Amniotic stem cell (primary cell): Measurements from ENCODE around the gene PIAS2.
"Not testable (repeated sequence)": the region's sequence is repeated elsewhere in the genome, so short reads cannot be mapped to it uniquely, and the experiment has no call there.

Source experiments
- DNase-seq: peaks from one replicate; lab custom pipeline; 2025; lab: John Stamatoyannopoulos, UW

Gene PIAS2

DNA sequence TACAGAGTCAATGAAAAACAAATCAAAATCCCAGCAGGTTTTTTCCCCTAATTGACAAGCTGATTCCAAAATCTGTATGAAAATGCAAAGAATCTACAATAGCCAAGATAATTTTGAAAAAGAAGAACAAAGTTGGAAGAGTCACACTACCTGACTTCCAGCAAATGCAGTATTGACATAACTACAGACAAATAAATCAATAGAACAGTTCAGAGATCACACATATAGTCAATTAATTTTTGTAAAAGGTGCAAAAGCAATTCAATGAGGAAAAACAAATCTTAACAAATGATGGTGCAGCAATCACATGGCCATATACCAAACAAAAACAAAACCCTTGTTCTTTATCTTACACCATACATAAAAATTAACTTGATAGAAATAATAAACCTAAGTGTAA, 85.9 kb downstream of the PIAS2 start:
- no peak for DNase-seq

DNA sequence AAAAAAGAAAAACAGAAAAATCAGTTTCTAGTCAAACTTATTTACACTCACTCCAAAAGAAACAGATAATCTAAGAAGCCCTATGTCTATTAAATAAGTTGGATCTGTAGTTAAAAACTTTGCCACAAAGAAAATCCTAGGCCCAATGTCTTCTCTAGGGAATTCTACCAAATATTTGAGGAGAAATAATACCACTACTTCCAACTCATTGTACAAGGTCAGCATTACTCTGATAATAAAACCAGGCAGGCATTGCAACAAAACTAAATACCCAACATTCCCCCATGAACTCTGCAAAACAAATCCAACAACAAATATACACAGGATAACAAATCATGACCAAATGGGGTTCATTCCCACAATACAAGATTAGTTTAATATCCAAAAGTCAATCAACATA, 86.7 kb downstream of the PIAS2 start:
- no peak for DNase-seq

DNA sequence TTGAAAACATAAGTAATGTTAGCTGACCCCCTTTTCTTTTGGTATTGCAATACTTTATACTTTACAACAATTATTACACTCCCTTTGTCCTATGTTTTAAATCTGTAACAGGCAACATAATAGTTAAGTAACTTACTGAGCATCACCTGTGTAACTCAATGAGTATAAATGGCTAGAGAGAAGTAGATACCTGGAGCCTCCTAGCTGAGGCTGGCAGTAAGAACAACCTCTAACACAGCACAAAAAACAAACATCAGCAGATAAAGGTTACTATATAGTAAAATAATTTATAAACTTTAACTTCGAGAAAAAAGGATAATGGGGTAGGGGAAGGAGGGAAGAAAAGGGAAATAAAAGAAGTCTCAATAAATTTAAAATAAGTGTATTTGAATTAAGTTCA, 87.4 kb downstream of the PIAS2 start:
- DNase-seq: no peak

DNA sequence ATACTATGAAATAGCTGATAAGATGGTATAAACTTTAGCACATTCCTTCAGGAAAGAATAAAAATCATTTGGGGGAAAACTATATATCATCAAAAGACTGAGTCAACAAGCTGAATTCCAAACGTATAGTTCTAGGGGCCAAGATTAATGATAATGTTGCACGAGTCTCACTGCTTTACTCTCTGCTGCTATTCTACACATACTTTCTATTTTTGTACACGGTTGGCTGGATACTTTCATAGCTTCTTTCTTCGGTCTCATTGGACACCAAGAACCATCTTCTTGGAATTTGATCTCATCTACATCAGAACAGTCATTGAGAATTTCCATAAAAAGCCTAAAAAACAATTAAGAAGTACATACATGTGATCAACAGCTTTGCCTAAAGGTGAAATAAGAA, 87.8 kb downstream of the PIAS2 start:
- DNase-seq: no peak

DNA sequence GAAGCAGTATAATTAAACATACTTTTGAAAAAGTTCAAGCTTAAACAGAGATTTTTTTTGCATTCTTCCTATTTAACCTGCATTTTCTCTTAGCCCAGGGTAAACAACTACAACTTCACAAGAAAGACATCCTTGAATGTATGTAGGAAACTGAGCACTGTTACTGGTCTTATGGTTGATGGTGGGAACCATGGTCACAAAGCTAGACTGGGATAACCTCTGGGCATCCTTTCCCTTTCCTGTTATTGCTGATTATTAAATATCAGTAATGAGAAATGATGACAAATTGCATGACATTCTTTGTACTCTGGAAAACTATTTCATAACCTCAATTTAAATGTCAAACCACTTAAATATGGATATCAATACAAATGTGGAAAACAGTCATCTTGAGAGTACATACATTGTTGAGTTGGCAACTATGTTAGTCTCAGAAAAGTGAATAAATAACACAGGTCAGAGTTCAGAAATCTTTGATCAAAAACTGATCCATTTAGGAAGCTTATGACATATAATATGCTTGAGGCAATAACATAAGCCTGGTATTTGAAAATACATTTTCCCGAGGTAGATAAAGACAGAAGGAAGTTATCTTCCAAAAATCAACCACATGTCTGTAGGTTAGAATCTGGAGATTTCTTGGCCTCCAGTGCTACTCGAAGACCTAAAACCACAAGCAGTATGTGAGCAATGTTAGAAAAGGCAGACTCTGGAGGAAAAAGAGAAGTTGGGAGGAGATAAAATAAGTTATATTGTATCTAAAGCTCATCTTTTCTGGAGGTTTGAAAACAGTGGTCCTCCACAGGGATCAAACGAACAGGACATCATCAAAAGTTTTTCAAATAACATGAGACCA, 95.2 kb downstream of the PIAS2 start:
- DNase-seq: no peak

DNA sequence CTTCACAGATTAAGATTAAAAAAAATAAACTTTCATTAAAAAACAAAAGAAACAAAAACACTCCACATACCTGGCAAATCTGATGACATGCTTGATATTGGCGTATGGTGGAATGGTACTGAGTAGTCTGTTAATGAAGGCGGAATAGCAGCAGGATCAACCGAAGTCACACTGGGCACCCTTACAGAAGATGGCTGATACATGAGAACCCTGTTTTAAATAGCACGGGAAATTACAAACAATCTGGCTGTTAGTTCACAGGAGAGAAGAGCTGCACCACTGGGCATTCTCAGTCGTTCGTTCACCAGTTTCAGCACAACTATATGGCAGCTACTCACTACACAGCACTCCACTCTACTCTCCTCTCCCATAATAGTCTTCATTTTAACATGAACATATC, 96.4 kb downstream of the PIAS2 start:
- no peak for DNase-seq

DNA sequence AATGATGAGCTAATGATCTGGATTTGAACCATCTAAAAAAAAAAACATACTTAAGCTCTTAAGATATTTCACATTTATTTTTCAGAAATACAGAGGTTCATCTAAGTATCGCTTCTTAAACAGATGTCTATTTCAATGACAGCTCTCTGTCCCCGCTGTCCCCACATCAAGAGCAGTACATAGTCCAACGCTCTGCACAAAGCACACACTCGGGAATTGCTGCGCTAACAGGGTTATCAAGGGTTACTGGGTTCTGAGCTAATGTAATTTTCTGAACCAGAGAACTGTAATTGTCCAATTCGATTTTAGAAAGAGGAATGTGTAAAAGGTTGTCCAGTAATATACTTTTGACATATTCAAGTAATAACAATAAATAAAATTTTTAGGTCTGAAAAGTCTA, 101.6 kb downstream of the PIAS2 start:
- DNase-seq: no peak

DNA sequence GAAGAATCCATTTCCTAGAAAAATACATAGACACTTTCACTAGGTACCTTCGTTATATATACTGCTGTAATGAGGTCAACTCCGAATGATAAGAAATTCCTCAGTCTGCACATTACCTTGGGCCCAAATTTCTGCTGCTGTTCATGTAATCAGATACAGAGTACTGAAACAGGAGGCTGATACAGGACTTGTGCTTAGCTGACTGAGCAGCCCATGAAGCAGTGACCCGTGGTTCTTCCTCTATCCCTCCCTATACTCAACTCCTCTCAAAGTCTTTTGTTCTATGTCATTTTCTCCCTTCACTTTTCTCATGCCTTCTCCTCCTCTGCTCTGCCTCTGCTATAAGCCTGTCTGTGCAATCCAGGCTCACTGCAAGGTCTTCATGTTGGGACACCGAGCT, 102.9 kb downstream of the PIAS2 start:
- no peak for DNase-seq

DNA sequence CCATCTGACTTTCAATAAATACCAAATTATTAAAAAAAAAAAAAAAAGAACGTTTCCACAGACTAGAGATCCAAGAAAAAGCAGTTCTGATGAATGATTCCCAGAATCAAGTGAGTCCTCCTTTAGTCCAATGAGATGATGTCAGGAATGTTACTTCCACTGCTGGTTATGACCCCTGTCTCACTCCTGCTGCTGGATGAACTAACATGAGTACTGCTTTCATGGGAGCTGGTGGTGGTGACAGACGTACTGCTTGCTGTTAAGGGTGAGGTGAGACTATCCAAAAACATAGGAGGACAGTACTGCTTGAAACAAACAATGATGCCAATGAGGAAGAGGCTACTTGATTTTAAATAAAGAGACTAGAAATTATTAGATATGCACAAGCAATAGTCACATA, 105.0 kb downstream of the PIAS2 start:
- no peak for DNase-seq

DNA sequence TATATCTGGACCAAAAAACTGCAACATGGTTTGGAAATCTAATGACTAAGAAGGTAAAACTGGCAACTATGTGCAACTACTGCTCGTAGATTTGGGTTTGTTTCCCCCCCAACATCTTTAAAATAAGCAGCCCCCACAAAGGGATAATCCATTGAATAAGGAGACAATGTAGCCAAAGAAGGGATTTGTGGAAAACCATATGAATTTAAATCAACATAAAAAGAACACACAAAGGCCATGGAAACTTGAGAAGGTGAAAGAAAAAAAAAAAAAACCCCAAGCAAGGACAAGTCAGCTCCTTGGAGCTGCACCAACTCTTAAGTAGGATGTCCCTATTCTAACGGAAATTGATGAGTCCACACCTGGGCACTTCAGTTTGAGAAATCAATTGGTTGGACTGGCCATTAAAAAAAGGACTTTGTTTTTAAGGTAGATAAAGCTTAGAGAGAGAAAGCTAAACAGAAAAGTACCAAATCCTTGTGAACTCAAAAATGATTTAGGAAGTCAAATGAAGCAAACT, 106.8 kb downstream of the PIAS2 start:
- DNase-seq: no peak

DNA sequence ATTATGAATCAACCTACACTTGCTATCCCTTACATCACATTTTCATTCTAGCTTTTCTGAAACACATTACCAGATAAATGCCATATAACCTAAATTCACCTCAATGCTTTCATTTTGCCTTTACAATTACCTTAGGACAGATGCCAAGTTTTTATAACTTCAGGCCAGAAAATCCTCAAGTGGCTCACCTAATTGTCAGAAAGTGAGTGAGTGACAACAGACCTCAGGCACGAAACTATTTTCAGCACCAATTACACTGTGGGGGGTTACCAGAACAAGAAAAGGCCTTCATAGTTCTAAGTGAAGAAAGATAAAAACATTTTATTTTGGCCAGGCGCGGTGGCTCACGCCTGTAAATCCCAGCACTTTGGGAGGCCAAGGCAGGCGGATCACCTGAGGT, 108.2 kb downstream of the PIAS2 start:
- no peak for DNase-seq

DNA sequence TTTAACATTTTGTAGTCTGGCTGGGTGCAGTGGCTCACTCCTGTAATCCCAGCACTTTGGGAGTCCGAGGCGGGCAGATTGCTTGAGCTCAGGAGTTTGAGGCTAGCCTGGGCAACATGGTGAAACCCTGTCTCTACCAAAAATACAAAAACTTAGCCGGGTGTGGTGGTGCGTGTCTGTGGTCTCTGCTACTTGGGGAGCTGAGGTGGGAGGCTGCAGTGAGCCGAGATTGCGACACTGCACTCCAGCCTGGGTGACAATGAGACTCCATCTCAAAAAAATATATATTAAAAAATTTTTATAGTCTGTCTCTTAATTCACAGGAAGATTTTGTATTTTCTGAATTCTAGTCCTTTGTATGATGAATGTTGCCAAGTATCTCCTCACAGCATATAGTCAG, 121.4 kb downstream of the PIAS2 start:
- not testable (repeated sequence) for DNase-seq

DNA sequence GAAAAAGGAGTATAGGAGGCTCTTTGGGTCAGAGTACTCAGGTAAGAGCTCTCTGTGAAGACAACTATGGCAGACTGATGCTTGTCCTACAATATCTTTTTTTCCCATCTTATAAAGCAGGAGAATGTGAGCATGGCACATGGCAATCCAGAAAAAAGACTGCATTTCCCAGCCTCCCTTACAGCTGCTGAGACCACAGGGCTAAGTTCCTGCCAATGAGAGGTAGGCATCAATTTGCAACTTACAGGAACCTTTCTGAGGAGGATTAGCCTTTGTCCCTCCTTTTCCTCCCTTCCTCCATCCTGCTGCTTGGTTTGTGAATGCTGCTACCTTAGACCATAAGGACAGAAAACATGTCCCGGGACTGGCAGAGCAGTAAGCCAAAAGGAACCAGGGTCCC, 122.7 kb downstream of the PIAS2 start:
- no peak for DNase-seq

DNA sequence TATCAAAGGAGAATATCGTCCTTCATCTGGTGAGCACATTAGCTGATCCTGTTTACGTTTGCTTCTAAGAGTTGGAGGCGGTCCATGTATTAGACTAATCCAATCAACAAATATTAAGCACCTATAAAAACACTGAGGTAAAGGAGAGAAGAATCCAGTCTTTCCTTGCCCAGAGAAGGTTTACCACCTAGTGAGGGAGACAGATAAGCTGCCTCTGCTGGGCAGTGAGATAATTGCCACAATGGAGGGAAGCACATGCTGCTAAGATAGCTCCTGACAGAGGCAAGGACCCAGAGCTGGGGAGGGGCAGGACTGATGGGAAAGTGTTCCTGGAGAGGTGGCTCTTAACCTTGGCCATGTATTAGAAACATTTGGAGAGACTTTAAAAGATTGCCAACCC, 123.7 kb downstream of the PIAS2 start:
- no peak for DNase-seq

DNA sequence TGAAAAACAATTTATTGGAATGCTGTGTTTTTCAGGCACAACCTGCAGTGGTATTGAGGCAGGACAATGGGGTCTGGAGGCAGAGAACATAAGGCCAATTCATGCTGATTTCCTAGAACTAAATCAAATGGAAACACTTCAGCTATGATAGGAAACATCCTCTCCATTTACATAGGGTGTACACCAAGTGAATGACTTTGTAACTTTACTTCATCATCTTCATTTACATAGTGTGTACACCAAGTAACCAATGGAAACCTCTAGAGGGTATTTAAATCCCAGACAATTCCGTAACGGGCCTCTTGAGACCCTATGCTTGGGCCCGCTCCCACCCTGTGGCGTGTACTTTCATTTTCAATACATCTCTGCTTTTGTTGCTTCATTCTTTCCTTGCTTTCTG, 128.2 kb downstream of the PIAS2 start:
- DNase-seq: no peak

DNA sequence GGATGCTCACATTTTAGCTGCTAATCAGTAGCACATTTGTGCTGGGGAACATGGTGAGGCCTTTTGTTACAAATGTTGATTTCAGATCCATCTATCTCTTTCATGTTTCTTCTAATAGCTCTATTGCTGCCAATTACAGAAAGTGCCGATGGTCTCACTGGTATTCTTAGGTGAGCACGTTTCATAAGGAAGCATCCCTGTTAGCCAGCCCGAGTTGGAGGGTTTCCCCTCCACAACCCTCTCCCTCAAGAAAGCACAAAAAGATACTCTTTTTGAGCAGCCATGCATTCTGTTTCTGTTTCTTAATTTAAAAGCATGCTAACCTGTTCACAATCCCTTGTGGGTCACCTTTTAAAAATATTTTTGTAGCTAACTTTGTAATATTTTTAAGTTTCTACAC, 129.6 kb downstream of the PIAS2 start:
- no peak for DNase-seq

DNA sequence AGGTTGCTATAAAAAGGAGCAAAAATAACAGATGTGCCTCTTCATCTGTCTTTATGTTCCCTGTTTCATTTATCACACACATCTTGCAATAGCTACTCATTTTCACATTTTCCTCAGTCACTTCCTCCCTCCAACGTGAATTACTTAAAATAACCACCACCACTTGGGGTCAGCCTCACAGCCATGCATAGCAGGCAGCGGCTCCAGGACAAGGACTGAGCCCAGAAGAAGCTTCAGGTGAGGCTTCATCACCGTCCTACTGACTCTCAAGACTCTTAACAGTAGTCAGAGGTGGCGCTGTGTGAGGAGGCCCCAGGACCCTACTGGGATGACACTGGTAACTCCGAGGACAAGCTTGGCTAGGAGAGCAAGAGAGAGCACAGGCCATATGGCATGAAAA, 144.9 kb downstream of the PIAS2 start:
- no peak for DNase-seq

DNA sequence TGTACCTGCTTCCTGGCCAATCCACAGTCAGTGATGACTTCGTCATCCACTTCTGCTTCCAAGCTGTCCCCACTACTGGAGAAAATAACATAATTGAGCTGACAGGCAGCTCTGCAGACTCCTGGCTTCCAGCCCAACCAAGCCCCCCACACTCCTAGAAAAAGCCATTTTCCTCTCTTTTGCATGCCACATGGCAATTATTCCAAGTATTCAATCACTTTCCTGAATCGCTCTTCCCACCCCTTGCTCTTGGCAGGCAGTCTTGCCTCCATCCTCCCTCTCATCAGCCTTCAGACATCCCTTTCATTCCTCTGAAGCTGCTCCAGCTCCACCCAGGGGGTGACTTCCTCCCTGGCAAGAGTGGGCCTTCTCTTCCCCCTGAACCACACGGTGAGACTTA, 146.2 kb downstream of the PIAS2 start:
- no peak for DNase-seq

DNA sequence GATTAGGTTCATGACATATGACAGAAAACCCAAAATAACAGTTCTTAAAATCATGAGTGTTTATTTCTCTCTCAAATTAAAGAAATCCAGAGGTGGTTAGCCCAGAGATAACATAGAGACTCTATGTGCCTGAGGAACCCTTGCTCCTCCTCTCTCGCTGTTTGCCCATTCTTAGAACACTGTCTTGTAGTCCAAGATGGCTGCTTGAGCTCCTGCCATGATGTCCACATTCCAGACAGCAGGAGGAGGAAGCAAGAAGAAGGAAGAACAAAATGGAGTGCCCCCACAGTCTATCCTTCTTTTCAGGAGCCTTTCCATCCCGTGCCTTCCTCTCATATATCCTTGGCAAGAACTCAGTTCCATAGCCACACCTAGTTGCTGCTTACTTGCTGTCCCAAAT, 146.6 kb downstream of the PIAS2 start:
- no peak for DNase-seq

DNA sequence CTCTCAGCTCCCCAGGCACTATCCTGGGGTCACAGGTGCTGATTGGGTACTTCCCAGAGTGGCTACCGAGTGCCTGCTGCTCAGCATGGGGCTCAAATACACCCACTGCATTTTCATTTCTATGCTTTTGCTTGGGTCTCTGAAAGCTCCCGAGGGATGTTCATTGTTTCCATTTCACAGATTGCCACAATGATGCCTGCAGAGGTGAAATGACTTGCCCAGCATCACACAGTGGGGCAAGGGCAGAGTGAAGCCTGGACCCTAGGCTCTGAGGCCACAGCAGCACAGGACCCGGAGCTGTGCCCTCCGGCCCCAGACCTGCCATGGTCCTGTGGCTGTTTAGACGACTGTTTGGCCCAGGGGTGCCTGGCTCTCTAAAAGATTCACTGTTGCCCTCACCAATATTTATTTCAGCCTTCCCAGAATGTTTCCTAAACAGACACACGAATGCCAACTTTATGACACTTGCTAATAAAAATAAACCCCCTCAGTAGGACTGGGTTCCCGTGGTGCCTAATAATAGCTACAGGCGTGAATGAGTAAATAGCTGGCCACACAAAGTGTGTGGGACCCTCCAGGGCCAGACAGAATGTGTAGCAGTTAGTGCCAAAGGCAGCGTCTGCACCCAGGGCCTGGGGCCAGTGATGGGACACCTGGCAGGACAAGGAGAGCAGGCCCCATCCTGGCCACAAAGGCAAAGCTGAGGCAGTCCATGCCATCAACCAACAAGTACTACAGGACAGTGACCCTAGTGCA, 149.0 kb downstream of the PIAS2 start:
- DNase-seq: no peak

DNA sequence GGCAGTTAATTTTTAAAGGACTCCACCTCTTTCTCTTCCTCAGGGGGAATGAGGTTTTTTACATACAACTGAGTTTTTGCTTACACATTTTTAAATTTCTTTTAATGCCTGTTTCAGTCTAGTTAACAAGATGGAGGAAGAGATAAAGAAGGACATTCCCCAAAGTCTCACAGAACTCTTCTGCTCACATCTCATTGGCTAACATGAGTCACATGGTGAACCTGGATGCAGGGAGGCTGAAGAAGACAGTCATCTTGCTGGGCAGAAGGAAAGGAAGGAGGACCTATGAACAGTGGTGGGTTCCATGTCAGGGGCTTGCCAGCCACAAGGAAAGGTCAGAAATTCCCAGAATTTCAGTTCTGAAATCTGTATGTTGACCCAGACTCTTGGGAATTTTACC, 150.1 kb downstream of the PIAS2 start:
- no peak for DNase-seq

DNA sequence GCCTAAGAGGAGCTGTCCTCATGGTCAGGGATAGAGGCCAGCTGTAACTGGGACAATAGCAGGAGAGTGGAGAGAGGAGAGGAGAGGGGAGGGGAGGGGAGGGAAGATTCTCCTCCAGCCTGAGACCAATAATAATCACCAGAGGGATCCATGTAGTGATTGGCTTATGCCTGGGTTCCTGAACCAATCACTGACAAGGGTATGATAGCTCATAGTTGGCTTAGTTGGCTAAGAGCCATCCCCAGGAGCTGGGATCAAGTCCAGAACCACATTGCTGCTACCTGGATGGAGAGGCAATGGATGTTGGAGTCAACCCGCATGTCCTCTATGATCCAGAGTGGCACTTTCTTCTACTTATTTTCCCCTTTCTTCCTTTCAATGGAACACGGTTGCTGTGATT, 152.7 kb downstream of the PIAS2 start:
- DNase-seq: no peak

DNA sequence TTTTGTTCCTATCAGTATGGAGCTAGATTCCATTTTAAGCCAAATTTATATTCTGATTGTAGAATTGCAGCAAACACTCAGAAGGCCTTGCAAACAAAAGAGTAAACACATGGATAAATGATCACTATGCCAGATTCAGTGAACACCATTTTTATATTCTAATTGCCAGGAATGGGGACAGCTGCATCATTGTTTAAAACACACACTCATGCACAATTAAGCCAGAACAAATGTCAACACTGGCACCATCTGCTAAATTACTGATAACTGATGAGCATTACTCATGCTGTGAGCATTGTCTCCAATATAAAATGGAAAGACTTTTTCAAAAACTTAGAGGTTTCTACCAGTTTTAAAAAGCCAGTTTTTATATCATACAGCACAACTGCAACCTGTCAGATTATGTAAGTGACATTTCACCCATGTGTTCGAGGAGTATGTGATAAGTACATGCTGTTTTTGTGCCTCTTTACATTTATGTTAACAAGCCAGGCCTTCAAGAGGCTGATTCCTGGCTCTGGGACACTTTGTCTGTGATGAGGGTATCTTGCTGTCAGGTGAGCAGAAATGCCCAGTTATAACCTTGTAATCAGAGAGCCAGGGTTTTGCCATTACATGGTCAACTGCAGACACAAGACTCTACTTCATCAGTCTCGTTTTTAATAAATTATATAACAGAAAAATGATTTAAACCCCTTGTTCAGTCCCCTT, 156.1 kb downstream of the PIAS2 start:
- no peak for DNase-seq
